ENCODE results near the gene FBXW8.

Gene FBXW8

GRCh38 chr12:117063162-117063911, 152.6 kb downstream of the FBXW8 start:
- no peak for DNase-seq (ENCODE audit: low spot score)
- TF ChIP-seq, protein P1, sequence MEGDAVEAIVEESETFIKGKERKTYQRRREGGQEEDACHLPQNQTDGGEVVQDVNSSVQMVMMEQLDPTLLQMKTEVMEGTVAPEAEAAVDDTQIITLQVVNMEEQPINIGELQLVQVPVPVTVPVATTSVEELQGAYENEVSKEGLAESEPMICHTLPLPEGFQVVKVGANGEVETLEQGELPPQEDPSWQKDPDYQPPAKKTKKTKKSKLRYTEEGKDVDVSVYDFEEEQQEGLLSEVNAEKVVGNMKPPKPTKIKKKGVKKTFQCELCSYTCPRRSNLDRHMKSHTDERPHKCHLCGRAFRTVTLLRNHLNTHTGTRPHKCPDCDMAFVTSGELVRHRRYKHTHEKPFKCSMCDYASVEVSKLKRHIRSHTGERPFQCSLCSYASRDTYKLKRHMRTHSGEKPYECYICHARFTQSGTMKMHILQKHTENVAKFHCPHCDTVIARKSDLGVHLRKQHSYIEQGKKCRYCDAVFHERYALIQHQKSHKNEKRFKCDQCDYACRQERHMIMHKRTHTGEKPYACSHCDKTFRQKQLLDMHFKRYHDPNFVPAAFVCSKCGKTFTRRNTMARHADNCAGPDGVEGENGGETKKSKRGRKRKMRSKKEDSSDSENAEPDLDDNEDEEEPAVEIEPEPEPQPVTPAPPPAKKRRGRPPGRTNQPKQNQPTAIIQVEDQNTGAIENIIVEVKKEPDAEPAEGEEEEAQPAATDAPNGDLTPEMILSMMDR (IDR thresholded peaks at IDR 0.05), result no peak
- peak overlapping the region in 1 of 2 donors; percentile 7 for H3K27ac ChIP-seq
- H3K4me3 ChIP-seq, result no peak overlapping the region

GRCh38 chr12:117064049-117064448, 153.3 kb downstream of the FBXW8 start:
- Histone ChIP-seq H3K27ac (no peak overlapping the region), H3K4me3 (no peak overlapping the region)
- no peak for DNase-seq (ENCODE audit: low spot score)
- TF ChIP-seq, protein P1 (IDR thresholded peaks at IDR 0.05), result no peak

- TF ChIP-seq, protein P1 (IDR thresholded peaks at IDR 0.05), result no peak
- H3K27ac ChIP-seq, result no peak overlapping the region
- DNase-seq (ENCODE audit: low spot score), result no peak
- no peak overlapping the region for H3K4me3 ChIP-seq
Measured at GRCh38 chr12:117064596-117064995, 153.8 kb downstream of the FBXW8 start.

GRCh38 chr12:117067016-117067415, 156.3 kb downstream of the FBXW8 start:
- Histone ChIP-seq H3K4me3 (no peak overlapping the region), H3K27ac (no peak overlapping the region)
- no peak for DNase-seq (ENCODE audit: low spot score)
- TF ChIP-seq, protein P1 (IDR thresholded peaks at IDR 0.05), result no peak

GRCh38 chr12:117067638-117068037, 156.9 kb downstream of the FBXW8 start:
- H3K27ac ChIP-seq, result no peak overlapping the region
- no peak overlapping the region for H3K4me3 ChIP-seq
- DNase-seq (ENCODE audit: low spot score), result no peak
- TF ChIP-seq, protein P1 (IDR thresholded peaks at IDR 0.05), result no peak

GRCh38 chr12:117068492-117068891, 157.7 kb downstream of the FBXW8 start:
- TF ChIP-seq, protein P1 (IDR thresholded peaks at IDR 0.05), result no peak
- DNase-seq (ENCODE audit: low spot score), result no peak
- H3K4me3 ChIP-seq, result no peak overlapping the region
- H3K27ac ChIP-seq, result no peak overlapping the region

DNA sequence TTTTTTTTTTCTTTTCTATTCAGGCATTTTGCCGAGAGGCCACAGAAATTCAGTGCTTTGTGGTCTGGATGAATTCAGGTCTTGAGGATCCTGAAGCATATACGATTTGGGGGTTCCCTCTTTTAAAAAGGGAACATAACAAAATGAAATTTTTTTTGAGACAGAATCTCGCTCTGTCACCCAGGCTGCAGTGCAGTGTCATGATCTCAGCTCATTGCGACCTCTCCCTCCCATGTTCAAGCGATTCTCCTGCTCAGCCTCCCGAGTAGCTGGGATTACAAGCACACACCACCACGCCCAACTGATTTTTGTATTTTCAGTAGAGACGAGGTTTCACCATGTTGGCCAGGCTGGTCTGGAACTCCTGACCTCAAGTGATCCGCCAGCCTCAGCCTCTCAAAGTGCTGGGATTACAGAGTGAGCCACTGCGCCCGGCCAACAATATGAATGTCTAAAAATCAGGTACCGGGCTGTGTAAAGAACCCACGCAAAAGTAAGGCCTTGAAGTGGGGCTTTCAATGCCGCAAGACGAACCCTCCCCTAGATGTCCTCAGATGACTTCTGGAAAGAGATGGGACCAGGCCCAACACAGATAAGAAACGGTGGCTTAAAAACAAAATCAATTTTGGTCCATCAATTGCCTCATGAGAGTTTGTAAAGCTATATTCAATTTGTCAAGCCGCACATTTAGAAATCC, 158.5 kb downstream of the FBXW8 start:
- no peak for DNase-seq (ENCODE audit: low spot score)
- TF ChIP-seq, protein P1 (IDR thresholded peaks at IDR 0.05), result no peak
- Histone ChIP-seq H3K27ac (no peak overlapping the region), H3K4me3 (no peak overlapping the region)

Data from coronary artery (tissue), 2 donors.